Activated CD4-positive, CD25-positive, alpha-beta regulatory T cell treated with anti-CD3 and anti-CD28 coated beads, Interleukin-2, amount 50 U/mL, for 24 hours (primary cell): ENCODE measurements around the gene POU3F2.

ENCODE experiments used
- ATAC-seq, 2 donors: fragments of 150-1000 bp; cut with Tn5 transposase; one replicate each; pipeline ENCODE4 v1.10.0; 2021; ENCODE audit warnings: mild to moderate bottlenecking in 1 of 2, moderate library complexity in 1 of 2

Gene POU3F2

DNA sequence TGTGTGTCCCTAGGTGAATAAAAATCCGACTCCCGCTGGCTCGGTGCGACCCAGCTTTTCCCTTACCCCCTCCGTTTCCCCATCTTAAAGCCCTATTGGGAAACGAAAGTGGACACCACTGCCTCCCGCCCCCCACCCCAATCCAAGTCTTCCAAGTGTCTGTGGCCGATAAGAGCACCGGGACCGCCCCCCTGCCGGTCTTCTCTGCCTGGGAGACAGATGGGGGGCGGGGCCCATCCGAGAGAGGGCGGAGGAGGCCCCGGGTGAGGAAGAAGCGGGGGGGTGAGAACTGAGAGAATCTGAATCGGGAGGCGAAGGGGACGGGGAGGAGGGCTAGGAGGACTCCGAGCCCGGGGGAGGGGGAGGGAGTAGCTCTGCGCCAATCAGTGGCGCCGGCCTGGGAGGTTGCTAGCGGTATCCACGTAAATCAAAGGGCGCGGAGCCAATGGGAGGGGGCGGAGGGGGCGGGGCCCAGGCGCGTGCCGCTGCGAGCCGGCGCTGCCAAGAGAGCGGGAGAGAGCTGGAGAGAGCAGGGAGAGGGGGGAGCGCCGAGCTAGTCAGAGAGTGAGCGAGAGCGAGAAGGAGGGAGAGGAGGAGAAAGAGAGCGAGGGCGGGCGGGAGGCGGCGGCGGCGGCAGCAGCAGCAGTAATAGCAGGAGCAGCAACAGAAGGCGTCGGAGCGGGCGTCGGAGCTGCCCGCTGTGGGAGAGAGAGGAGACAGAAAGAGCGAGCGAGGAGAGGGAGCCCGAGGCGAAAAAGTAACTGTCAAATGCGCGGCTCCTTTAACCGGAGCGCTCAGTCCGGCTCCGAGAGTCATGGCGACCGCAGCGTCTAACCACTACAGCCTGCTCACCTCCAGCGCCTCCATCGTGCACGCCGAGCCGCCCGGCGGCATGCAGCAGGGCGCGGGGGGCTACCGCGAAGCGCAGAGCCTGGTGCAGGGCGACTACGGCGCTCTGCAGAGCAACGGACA, at the start of gene POU3F2:
POU3F2 (plus strand) TSS at position 515 of the 972 bp plus-strand sequence; CDS start at position 815, 300 bp downstream.
- peak; percentile 84 to 85 for ATAC-seq

- ATAC-seq = no peak
These were observed 46.9 kb upstream of the POU3F2 start for GRCh38 chr6:98787435-98787834.

DNA sequence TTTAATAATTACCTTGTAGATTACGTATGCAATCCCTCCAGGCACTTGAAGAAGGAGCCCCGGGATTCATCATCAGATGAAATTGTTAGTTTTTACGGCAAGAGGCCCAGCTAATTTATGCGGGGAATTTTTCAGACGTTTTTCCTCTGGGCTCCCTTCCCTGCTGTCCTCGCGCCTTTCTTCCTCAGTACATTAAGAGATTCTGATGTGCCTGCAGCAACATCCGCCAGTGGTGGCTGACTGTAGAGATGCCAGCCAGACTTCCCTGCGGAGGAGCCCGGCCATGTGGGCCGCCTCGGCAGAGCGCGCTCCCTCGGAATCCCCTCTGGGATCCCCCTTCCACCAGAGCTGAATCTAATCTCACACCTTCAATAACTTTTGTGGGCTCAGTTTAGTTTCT, 46.4 kb upstream of the POU3F2 start:
- no peak for ATAC-seq

- ATAC-seq = no peak
These were observed 40.0 kb upstream of the POU3F2 start for GRCh38 chr6:98794307-98794842.

DNA sequence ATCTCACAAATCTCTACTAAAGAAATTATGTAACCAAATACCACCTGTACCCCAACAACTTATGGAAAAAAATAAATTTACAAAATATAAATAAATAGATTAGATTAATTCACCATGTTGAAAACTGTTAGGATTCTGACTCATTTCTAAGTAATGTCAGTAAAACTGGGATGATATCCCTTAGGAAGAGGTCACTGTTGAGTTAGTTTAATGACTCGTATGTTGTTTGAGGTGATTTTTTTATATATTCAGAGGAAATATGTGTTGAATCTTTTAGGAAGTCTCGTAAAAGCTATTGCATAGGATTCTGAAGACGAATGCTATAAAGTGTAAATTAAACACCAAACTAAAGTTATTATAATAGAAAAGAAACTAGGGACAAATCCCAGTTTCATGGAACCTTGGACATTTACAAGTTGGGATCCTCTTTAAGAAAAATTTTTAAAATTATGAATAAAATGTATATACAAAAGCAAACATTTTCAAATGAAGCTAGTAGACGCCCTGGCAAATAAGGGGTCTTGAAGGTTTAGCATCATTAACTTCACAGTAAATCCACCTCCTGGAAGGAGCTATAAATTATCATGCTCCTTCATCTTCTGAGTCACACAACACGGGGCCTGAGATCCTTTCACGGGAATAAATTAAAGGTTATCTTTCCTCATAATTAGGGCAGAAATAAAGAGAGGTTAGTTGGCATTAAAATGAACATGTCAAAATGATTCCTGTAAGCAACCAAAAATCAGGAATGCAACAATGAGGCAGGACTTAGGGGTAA, 37.0 kb upstream of the POU3F2 start:
- ATAC-seq = no peak

DNA sequence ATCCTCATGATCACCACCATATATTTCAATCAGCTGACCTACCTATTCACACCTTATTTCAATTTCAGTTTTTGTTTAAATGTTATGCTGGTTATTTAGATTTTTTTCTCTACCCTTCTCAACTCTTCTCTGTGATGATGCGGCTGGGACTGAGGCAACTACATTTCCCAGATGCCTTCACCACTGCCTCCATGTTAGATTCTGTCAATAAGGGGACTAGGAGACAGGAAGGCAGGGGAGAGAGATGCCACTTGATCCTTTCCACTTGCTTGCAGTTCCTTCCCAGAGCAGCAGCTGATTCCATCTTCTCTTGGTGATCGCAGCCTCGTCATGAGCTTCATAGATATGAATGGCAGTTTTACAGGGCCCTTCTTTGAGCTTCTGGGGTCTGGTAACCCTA, 33.5 kb upstream of the POU3F2 start:
- no peak for ATAC-seq

GRCh38 chr6:98808541-98809210, 25.7 kb upstream of the POU3F2 start:
- no peak for ATAC-seq

DNA sequence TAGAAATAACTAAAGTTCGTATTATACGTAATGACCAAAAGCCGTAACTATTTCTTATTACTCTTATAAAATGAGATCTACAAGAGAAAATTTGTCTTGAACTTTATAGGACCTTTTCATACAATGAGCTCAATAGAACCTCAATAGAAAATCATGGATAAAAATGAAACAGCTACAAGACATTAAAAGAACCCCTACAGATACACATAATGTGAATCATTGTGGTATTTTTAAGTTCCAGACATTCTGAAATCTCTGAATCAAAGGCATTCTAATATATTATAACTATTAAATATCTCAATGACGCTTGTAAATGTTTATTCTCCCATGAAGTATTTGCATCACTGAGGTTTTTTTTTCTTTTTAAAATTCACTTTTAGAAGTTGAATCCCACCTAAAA, 22.2 kb upstream of the POU3F2 start:
- no peak for ATAC-seq

GRCh38 chr6:98816799-98817198, 17.6 kb upstream of the POU3F2 start:
- ATAC-seq = no peak

DNA sequence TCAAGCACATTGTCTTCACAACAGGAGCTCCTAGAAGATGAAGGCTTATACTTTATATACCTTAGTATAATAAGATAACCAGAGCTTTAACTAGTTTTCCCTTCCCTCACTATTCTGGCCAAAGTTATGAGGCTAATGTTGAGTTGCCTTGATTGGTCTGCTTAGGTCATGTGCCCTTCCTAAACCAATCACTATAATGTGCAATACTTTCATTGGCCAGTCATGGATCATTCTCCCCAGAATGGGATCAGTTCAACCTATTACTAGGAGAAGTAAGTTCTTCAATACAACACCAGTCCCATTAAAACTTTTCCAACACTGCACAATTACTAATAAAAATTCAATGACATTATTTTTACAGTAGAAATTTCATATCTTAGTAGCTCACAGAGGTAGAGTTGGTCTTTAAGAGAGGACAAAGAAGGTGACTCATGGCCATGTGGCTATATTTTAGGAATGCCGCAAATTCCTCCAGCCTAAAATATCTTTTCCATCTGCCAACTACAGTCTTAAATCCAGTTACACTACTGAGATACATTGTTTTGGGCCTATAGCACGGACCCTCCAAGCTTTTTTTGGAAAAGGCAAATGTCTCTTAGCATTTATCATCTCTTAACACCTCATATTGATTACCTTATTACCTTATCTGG, 12.5 kb upstream of the POU3F2 start:
- ATAC-seq = no peak

GRCh38 chr6:98823428-98824161, 10.8 kb upstream of the POU3F2 start:
- ATAC-seq = no peak

DNA sequence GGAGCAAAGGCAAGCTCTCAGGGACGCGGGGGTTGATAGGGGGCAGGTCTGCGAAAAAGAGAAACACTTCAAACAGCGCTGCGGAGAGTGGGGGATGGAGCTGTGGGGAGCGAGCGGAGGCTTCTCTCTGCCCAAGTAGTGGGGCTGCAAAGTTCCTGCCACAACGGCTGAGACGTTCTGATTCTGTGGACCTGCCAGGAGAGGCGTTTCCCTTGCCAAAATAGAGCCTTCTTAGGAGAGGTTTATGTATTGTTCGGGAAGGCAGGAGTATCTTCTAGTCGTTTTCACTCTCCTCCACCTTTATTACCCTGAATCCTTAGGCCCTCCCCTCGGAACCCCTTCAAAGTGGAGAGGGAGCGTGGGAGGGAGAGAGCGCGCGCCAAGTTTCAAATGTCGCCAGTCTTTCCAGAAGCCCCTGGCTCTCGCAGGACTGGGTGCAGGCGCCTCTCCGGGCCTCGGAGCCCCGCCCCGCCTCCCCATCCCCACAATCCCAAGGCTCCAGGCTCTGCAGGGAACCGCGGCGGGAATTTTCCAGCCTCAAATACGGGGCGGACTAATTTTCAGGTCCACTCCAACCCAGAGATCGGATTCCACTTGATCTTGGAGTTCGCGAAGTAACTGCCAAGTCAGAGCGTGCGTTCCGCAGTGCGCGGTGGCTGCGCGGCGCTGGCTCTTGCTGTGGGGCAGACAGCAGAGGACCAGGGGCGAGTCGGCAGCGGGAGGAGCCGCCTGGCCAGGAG, 10.0 kb upstream of the POU3F2 start:
- ATAC-seq = no peak

DNA sequence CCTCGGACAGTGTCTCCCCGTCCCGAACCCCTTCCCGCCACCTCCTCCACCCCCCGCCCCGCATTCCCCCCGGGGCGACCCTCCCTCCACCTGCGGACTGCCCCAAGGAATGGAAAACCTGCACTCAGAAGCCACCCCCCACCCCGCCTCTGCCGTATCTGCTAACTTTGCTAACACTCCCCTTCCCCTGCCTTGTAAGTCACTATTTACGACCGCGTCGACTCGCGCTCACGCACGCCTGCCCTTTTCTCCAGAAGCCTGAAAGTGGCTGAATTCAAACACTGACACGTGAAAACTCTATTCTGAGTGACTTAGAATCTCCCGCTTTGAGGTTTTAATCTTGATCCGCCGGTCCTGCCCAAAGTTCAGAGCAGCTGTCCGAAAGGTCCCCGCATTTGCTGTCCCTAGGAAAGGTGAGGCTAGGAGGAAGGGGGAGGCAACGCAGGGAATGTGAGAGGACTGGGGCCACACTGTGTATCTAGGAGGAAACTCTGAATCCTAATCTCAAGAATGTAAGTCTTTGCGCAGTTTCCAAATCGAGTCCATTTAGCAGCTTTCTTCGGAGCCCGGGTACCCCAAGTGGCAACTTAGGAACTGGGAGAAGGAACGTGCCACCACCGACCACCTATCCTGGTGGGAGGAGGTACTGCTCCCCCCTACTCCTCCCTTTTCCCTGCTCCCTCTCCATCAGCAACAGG, 9.3 kb upstream of the POU3F2 start:
- no peak for ATAC-seq

- no peak for ATAC-seq
These were observed 8.7 kb upstream of the POU3F2 start for GRCh38 chr6:98825600-98826230.

DNA sequence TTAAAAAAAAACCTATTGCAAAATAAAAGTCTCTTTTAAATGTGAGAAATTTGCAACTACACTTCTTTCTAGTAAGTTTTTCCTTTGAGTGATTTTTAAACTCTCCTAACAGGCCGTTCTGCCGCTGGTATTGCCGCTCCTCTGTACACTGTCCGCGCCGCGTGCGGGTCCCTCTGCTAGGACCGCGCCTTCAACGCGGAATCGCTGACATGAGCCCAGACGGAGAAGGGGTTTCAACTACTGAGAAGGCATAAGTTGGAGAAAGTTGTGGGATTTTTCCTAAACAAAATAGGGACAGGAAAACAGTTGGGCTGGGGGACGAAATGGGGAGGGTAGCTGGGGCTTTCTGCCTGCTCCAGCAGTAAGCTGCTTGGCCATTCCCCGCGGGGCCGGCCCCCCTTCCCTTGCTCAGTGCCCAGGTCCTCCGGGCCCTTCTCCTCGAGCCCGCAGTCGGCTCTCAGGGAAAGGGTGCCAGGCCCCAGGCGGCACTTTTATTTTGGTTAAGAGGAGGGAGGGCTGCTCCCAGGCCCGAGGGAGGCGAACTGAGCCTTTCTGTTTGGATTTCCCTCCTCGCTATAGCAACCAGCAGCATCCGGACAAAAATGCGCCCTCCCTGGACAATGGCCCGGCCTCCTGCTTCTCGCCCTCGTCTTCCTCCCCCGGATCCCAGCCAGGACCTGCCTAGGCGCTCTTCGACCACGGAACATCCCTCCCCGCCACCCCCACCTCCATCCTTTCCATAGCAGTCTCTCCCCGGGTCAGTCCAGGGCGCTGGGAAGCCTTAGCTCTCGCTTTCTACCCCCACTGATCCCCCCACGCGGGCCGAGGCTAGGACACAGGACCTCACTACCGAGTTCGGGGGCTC, 6.8 kb upstream of the POU3F2 start:
- no peak for ATAC-seq

- ATAC-seq = no peak
These were observed 6.1 kb upstream of the POU3F2 start for GRCh38 chr6:98828211-98828788.

DNA sequence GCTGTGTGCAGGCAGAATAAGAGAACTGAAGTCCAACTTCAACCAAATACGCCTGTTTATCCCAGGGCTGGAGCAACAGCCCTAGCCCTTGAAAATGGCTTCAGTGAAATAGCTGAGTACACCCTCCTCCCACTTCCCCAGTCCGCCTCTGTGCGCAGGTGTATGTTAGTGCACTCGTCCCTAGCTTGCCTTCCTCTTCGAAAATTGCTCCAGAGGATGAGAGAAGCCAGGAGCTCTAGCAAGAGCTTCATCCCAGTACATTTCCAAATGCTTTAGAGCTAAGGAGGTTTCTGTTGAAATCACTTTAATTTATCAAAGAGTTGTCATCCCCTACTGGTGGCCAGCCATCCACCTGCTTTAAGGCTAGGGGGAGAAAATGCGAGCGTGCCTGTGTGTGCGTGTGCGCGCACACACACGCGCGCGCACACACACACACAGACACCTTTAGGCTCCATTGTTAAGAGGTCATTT, 5.4 kb upstream of the POU3F2 start:
- ATAC-seq = no peak

GRCh38 chr6:98830146-98830545, 4.2 kb upstream of the POU3F2 start:
- ATAC-seq = no peak
